GM21390 (cell line): ENCODE data around the gene PI4K2A.
"Not testable (repeated sequence)": the region's sequence is repeated elsewhere in the genome, so short reads cannot be mapped to it uniquely, and the experiment has no call there.

ENCODE experiments used
- ATAC-seq: cut with Tn5 transposase; IDR thresholded peaks from one replicate; pipeline ENCODE4 v1.9.1; 2021; ENCODE audit not compliant: unreplicated experiment

The PI4K2A gene

GRCh38 chr10:97673736-97674525 lies 33.5 kb downstream of the PI4K2A start:
- ATAC-seq, result no peak

GRCh38 chr10:97675222-97675621 lies 34.8 kb downstream of the PI4K2A start:
- ATAC-seq, result no peak

- ATAC-seq, result peak; percentile 77
Measured at GRCh38 chr10:97676770-97677581, 36.5 kb downstream of the PI4K2A start.

- no peak for ATAC-seq
Measured at GRCh38 chr10:97679594-97679993, 39.1 kb downstream of the PI4K2A start.

GRCh38 chr10:97682042-97682441 lies 41.6 kb downstream of the PI4K2A start:
- ATAC-seq, result no peak

GRCh38 chr10:97683556-97684367 lies 43.3 kb downstream of the PI4K2A start:
- no peak for ATAC-seq

- not testable (repeated sequence) for ATAC-seq
Measured at GRCh38 chr10:97684368-97684713, 43.9 kb downstream of the PI4K2A start.

GRCh38 chr10:97684866-97685394 lies 44.5 kb downstream of the PI4K2A start:
- no peak for ATAC-seq

GRCh38 chr10:97685395-97685958 lies 45.0 kb downstream of the PI4K2A start:
- ATAC-seq, result no peak

GRCh38 chr10:97686301-97686961 lies 46.0 kb downstream of the PI4K2A start:
- no peak for ATAC-seq

GRCh38 chr10:97686962-97687784 lies 46.7 kb downstream of the PI4K2A start, which contains the start of gene AVPI1:
TSS of gene AVPI1 (minus strand) at chr10:97687241. CDS start at chr10:97679905, 7,336 bp downstream.
- ATAC-seq, result peak; percentile 95

- ATAC-seq, result no peak
Measured at GRCh38 chr10:97687785-97688781, 47.6 kb downstream of the PI4K2A start.

GRCh38 chr10:97689559-97690020 lies 49.1 kb downstream of the PI4K2A start:
- no peak for ATAC-seq

- no peak for ATAC-seq
Measured at GRCh38 chr10:97690133-97690532, 49.7 kb downstream of the PI4K2A start.

- not testable (repeated sequence) for ATAC-seq
Measured at GRCh38 chr10:97698072-97698655, 57.7 kb downstream of the PI4K2A start.

GRCh38 chr10:97701438-97702069 lies 61.1 kb downstream of the PI4K2A start:
- ATAC-seq, result peak; percentile 77
